Stimulated activated naive CD4-positive, alpha-beta T cell (primary cell): ENCODE results near the gene OSR1.
"Not testable (repeated sequence)": the region's sequence is repeated elsewhere in the genome, so short reads cannot be mapped to it uniquely, and the experiment has no call there.

Source experiments
- DNase-seq, 6 experiments: peaks; one replicate each; lab custom pipeline; 2025; lab: John Stamatoyannopoulos, UW

The OSR1 gene

GRCh38 chr2:19332503-19332902 is 25.9 kb downstream of the OSR1 start:
- DNase-seq: no peak

GRCh38 chr2:19331450-19331849 is 27.0 kb downstream of the OSR1 start:
- DNase-seq: no peak

- DNase-seq: no peak
Measured at GRCh38 chr2:19330436-19330835, 28.0 kb downstream of the OSR1 start.

- no peak for DNase-seq
Measured at GRCh38 chr2:19329445-19329844, 29.0 kb downstream of the OSR1 start.

DNA sequence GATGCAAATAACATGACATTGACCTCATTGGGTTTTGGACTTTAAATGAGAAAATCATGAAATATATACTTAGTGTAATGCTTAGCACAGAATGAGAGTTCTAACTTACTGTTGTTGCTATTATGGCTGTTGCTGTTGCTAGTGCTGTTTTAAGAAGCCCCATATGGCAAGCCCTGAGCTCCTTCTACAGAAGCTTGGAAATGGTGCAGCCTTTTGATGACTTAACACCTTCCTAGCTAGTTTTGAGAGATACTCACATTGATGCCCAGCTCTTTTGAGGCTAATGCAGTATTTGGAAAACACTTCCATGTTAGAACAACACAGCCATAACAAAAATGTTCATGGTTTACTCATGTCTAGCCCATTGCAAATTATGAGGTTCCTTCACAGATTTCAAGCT is 30.9 kb downstream of the OSR1 start:
- DNase-seq: no peak

DNA sequence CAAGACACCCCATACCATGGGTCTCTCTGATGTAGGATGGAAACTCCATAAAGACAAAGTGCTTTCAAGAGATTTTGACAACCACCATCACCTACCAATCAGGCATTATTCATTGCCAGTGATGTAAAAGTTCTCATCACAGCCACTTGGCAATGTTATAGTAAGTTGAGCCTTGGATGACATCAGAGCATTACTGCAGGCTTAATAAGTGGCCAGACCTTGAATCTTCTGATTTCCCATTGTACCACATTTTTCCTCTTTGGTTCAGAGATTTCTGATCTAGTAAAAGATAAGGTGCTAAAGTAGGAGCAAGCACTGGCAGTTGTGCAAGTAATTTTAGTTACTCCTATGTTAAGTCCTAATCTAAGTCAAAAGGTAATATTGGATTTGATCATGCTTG is 36.5 kb downstream of the OSR1 start:
- no peak for DNase-seq

- no peak for DNase-seq
Measured at GRCh38 chr2:19320813-19321212, 37.6 kb downstream of the OSR1 start.

GRCh38 chr2:19319698-19320097 is 38.7 kb downstream of the OSR1 start:
- no peak for DNase-seq

- DNase-seq: no peak
Measured at GRCh38 chr2:19319064-19319463, 39.4 kb downstream of the OSR1 start.

DNA sequence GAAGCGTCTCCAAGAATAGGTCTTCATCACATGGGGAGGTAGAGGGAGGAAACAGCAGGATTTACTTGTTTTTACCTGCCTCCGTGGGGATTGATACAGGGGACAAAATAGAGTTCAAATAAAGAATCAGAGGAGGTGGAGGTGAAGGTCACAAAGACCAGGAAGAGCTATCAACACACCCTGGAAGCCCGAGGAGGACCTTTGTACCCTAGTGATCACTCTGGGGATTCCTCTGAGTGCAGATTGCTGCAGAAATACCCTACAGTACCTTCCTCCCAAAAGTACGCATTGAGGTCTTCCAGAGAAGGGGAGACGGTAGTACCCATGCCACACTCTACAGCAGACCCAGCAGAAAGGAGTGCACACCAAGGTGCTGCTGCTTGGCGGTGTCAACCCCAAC is 44.9 kb downstream of the OSR1 start:
- no peak for DNase-seq

DNA sequence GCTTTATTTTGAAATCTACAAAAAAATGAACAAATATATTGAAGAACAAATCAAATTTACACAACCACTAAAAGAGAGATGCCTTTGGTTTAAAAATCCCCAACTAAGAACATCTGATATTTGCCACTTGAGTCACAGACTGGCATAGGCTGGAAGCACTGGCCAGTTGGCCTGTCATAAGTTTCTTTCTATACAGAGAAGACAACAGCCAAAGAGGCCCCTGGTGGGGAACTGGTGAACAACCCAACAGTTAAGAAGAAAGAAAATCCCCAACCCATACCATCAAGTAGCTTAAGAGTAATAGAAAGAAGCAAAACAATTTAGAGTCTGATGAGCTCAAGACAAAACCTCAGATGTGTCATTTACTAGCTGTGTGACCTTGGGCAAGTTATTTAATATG is 45.5 kb downstream of the OSR1 start:
- DNase-seq: no peak

GRCh38 chr2:19306065-19306464 is 52.4 kb downstream of the OSR1 start:
- not testable (repeated sequence) for DNase-seq

DNA sequence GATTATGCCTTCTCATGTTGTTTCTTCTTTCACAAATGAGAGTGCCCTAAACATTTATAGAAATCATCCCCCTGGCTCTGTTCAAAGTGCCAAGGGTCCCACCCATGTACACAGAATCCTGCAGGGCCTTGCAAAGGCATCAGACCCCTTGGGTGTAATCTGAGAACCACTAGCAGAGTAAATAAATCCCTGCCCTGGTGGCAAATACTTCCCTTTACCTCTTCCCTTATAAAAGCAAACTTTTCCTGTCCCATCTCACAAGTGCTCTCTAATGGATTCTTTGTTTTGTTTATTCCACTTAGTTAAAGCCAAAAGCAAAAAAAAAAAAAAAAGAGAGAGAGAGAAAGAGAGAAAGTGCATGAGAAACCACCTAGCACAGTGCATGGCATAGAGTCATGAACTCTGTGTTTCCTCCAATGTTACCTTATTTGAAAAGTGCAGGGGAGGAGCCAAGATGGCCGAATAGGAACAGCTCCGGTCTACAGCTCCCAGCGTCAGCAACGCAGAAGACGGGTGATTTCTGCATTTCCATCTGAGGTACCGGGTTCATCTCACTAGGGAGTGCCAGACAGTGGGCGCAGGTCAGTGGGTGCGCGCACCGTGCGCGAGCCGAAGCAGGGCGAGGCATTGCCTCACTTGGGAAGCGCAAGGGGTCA is 52.9 kb downstream of the OSR1 start:
- DNase-seq: not testable (repeated sequence)

DNA sequence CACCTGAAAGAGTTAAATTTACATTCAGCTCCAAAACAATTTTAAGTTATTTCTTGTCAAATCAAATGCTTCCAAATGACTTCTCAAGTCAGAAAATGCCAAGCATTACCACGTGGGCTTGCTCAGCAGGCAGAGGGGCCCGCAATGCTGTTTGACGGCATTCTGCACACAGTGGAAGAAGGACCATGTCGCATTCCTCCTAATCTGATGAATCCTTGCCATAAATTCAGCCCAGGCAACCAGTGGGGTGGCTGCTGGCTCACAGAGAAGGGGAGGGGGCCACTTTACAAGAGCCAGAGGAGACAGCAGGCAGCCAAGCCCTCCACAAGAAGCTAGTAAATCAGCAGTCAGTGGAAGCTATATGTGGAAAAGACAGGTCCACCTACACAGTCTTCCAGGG is 56.7 kb downstream of the OSR1 start:
- DNase-seq: no peak
